Measurements from ENCODE around the gene SAMD13.

The SAMD13 gene

DNA sequence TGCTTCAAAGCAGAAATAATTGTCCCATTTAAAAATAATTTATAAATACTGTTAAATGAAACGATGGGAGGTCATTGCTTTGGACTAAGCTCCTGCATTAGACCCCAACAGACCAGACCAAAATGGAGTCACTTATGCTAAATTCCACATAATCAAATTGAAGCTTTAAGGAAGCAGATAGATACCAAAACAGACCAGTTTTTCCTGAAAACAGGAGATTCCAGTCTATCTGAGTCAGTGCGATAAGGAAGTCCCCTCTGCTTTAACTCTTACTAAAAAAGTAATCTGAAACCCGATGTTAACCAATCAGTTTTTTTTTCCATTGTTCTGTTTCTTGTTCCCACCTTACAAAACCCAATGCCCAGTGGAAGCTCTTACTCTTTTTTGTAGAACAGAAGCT lies 80.6 kb downstream of the SAMD13 start:
- no peak overlapping the region for H3K9ac ChIP-seq
- no peaks in the 10 kb centered on the region for H3K79me2 ChIP-seq
- H2AFZ ChIP-seq: no peak overlapping the region
- TF ChIP-seq, protein P1, sequence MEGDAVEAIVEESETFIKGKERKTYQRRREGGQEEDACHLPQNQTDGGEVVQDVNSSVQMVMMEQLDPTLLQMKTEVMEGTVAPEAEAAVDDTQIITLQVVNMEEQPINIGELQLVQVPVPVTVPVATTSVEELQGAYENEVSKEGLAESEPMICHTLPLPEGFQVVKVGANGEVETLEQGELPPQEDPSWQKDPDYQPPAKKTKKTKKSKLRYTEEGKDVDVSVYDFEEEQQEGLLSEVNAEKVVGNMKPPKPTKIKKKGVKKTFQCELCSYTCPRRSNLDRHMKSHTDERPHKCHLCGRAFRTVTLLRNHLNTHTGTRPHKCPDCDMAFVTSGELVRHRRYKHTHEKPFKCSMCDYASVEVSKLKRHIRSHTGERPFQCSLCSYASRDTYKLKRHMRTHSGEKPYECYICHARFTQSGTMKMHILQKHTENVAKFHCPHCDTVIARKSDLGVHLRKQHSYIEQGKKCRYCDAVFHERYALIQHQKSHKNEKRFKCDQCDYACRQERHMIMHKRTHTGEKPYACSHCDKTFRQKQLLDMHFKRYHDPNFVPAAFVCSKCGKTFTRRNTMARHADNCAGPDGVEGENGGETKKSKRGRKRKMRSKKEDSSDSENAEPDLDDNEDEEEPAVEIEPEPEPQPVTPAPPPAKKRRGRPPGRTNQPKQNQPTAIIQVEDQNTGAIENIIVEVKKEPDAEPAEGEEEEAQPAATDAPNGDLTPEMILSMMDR (IDR thresholded peaks at IDR 0.05): no peak
- no peak overlapping the region for H3K27ac ChIP-seq
- no peaks in the 10 kb centered on the region for H3K27me3 ChIP-seq (ENCODE audit: control insufficient read depth, insufficient read depth, low read length)
- H3K9me3 ChIP-seq (ENCODE audit: control insufficient read depth, low read length): no peaks in the 10 kb centered on the region
- H3K36me3 ChIP-seq (ENCODE audit: control insufficient read depth, insufficient read depth, low read length): no peaks in the 10 kb centered on the region
- H3K4me2 ChIP-seq (ENCODE audit: low read length): no peak overlapping the region
- no peaks in the 10 kb centered on the region for H3K4me1 ChIP-seq
- no peak overlapping the region for H3K4me3 ChIP-seq (ENCODE audit: low read depth, low read length)

DNA sequence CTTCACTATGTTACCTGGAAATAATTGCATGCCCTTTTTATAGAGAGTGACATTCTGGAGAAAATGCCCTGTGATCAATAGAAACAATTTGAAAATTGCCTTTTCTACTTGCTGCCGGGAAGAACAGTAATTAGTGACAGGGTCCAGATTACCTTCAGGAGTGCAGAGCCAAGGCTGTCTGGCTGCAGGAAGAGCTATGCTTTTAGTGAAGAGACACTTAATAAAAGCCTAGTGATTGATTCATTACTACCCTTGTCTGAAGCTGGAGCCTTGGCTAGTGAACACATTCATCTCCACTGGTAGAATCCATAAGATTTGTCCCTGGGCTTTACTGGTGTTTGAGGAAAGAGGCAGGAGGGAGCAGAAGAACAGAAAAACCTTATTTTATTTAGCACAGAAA lies 83.8 kb downstream of the SAMD13 start:
- Histone ChIP-seq H3K9ac (no peak overlapping the region), H3K36me3 (ENCODE audit: control insufficient read depth, insufficient read depth, low read length) (no peaks in the 10 kb centered on the region), H3K79me2 (no peaks in the 10 kb centered on the region), H3K27ac (no peak overlapping the region), H3K4me2 (ENCODE audit: low read length) (no peak overlapping the region), H3K4me3 (ENCODE audit: low read depth, low read length) (no peak overlapping the region), H3K9me3 (ENCODE audit: control insufficient read depth, low read length) (no peaks in the 10 kb centered on the region), H3K27me3 (ENCODE audit: control insufficient read depth, insufficient read depth, low read length) (no peaks in the 10 kb centered on the region), H2AFZ (no peak overlapping the region), H3K4me1 (no peaks in the 10 kb centered on the region)
- TF ChIP-seq, protein P1 (IDR thresholded peaks at IDR 0.05): no peak

DNA sequence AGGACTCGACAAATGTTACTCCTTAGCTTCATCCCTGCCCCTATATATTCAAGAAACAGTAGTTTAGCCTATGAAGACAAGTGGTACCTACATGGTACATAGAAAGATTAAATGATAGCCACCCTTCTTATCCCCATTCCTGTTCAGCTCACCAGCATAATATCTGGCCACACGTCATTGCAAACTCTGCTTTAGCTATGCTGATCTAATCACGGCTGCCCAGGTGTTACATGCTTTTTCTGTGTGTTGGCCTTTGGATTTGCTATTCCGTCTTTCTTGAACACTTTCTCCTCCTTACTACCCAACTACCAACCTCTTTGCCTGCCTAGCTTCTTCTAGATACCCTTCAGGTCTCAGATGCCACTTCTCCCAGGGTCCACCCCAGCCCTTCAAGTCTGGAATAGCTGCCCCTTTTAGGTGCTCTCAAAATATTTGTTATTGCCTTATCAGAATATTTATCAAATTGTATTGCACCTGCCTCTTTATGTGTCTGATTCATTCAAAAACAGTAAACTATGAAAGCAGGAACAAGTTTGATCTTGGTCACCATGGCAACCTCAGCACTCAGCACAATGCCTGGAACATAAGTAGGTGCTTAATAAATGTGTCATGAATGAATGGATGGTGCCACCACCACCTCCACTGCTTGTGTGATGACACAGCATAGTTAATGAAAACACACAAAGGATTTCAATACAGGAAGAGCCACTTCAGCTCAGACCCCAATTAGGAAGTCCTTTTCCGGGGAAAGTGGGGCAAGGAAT lies 85.4 kb downstream of the SAMD13 start:
- Histone ChIP-seq H3K4me1 (no peaks in the 10 kb centered on the region), H3K9me3 (ENCODE audit: control insufficient read depth, low read length) (no peaks in the 10 kb centered on the region), H3K79me2 (no peaks in the 10 kb centered on the region), H3K36me3 (ENCODE audit: control insufficient read depth, insufficient read depth, low read length) (no peaks in the 10 kb centered on the region), H3K27me3 (ENCODE audit: control insufficient read depth, insufficient read depth, low read length) (no peaks in the 10 kb centered on the region), H3K9ac (no peak overlapping the region), H3K27ac (no peak overlapping the region), H3K4me2 (ENCODE audit: low read length) (no peak overlapping the region), H3K4me3 (ENCODE audit: low read depth, low read length) (no peak overlapping the region), H2AFZ (no peak overlapping the region)
- TF ChIP-seq, protein P1 (IDR thresholded peaks at IDR 0.05): no peak

DNA sequence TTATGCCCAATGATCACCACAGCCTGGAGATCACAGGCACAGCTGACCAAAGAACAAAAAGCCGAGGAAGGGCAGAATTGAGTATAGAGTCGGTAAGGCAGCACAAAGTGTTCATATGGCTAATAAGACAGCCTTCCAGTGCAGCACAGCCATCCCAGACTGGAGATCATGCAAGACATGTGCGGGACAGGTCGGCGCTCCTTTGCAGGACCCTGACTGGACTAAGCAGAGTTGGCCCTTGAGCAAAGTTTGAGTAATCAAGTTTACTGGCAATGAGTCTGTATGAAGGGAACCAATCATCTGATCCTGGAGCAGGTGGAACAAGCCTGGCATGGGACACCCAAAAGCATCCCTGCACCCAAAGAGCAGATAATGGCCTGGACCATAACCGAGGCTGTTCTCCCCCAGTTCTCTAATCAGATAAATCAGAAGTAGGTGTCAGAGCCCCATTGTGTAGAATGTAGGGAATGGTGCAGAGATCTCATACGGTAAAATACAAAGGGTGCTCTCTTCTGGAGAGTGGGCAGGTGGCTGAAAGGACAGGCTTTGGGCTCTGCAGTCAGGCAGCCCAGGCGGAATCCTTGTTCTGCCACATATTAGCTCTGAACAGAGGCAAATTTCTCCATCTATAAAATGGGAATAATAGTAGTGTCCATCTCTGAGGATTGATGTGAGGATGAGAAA lies 86.1 kb downstream of the SAMD13 start:
- no peak overlapping the region for H3K9ac ChIP-seq
- H3K27me3 ChIP-seq (ENCODE audit: control insufficient read depth, insufficient read depth, low read length): no peaks in the 10 kb centered on the region
- H3K9me3 ChIP-seq (ENCODE audit: control insufficient read depth, low read length): no peaks in the 10 kb centered on the region
- H3K4me1 ChIP-seq: no peaks in the 10 kb centered on the region
- TF ChIP-seq, protein P1 (IDR thresholded peaks at IDR 0.05): no peak
- no peak overlapping the region for H2AFZ ChIP-seq
- no peak overlapping the region for H3K4me2 ChIP-seq (ENCODE audit: low read length)
- no peaks in the 10 kb centered on the region for H3K36me3 ChIP-seq (ENCODE audit: control insufficient read depth, insufficient read depth, low read length)
- H3K4me3 ChIP-seq (ENCODE audit: low read depth, low read length): no peak overlapping the region
- H3K27ac ChIP-seq: no peak overlapping the region
- H3K79me2 ChIP-seq: no peaks in the 10 kb centered on the region

Data from parathyroid adenoma (tissue), 2 donors.